Chondrocyte (in vitro differentiated cells): ENCODE data around the gene PAGE1. TPM values are rescaled to one million over a fixed set of nuclear protein-coding genes. Genes with fewer than 3 reads are reported as not detected.
"Not testable (repeated sequence)": the region's sequence is repeated elsewhere in the genome, so short reads cannot be mapped to it uniquely, and the experiment has no call there.

Source experiments
- DNase-seq: peaks from one replicate; pipeline ENCODE4 v3.0.0; 2021; ENCODE audit warnings: mixed read lengths, low spot score
- H3K27ac Mint-ChIP-seq: one replicate; pipeline ENCODE4 v1.8.0; 2021; ENCODE audit warnings: mild to moderate bottlenecking, moderate library complexity, mixed read lengths; ENCODE audit not compliant: unreplicated experiment
- H3K27me3 Mint-ChIP-seq: 2 replicates; pipeline ENCODE4 v1.8.0; 2021; ENCODE audit warnings: low read depth, mixed read lengths
- H3K36me3 Mint-ChIP-seq: 2 replicates; pipeline ENCODE4 v1.8.0; 2021; ENCODE audit warnings: low read depth, mixed read lengths
- H3K4me1 Mint-ChIP-seq: 2 replicates; pipeline ENCODE4 v1.8.0; 2021; ENCODE audit warnings: low read depth, mild to moderate bottlenecking, mixed read lengths
- H3K4me3 Mint-ChIP-seq: one replicate; pipeline ENCODE4 v1.8.0; 2021; ENCODE audit warnings: mild to moderate bottlenecking, moderate library complexity, mixed read lengths; ENCODE audit not compliant: unreplicated experiment
- H3K9me3 Mint-ChIP-seq: 2 replicates; pipeline ENCODE4 v1.8.0; 2021; ENCODE audit warnings: low read depth, mixed read lengths
- CTCF ChIP-seq: fragments of 200-600 bp; sonication (generic); IDR thresholded peaks from 2 replicates; pipeline ENCODE4 v1.5.0; 2021; ENCODE audit warnings: antibody characterized with exemption, mild to moderate bottlenecking, moderate library complexity
- long read RNA-seq: library from polyadenylated mRNA; stranded (forward); transcript quantifications from one replicate; pipeline ENCODE4 v2.0.0, GENCODE V29; 2021
- total RNA-seq: library from RNA; stranded (reverse); gene quantifications from 3 replicates; pipeline ENCODE4 v1.2.1, GENCODE V29; 2021

Gene PAGE1, protein sequence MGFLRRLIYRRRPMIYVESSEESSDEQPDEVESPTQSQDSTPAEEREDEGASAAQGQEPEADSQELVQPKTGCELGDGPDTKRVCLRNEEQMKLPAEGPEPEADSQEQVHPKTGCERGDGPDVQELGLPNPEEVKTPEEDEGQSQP
- not detected in 3 replicates for total RNA-seq
- long read RNA-seq = 0 reads

GRCh38 chrX:49695276-49696180 lies at the start of gene PAGE1:
TSS of gene PAGE1 (minus strand) at chrX:49695984. CDS start at chrX:49694770, 1,214 bp downstream.
- H3K4me3 Mint-ChIP-seq = no peak within 1 kb of the TSS
- no peaks in the 10 kb centered on the region for H3K36me3 Mint-ChIP-seq
- peak; percentile 87 for DNase-seq
- H3K27ac Mint-ChIP-seq = no peak within 1 kb of the TSS
- no peak for TF ChIP-seq CTCF
- peaks cover 16% of the 10 kb centered on the region for H3K9me3 Mint-ChIP-seq
- no peaks in the 10 kb centered on the region for H3K4me1 Mint-ChIP-seq
- H3K27me3 Mint-ChIP-seq = no peaks in the 10 kb centered on the region

DNA sequence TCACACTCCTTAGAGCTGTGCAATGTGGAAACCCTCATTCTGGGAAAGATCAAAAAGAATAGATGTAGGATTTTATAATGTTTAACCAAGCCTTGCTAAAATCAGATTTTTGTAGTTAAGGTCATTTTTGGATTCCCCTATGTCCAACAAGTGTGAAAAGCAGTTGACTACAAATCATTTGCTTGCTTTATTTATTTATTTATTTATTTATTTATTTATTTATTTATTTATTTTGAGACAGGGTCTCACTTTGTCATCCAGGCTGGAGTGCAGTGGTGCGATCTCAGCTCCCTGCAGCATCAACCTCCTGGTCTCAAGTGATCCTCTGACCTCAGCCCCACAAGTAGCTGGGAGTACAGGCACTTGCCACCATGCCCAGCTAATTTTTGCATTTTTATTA lies 45.7 kb upstream of the PAGE1 start:
- H3K9me3 Mint-ChIP-seq, H3K4me1 Mint-ChIP-seq, DNase-seq, H3K27me3 Mint-ChIP-seq, H3K4me3 Mint-ChIP-seq, H3K27ac Mint-ChIP-seq, H3K36me3 Mint-ChIP-seq: not testable (repeated sequence)

- Mint-ChIP-seq H3K9me3 (no peaks in the 10 kb centered on the region), H3K27me3 (no peaks in the 10 kb centered on the region)
- no peak for TF ChIP-seq CTCF
Observed at GRCh38 chrX:49727847-49728246, 32.1 kb upstream of the PAGE1 start.

GRCh38 chrX:49726966-49727365 lies 31.2 kb upstream of the PAGE1 start:
- Mint-ChIP-seq H3K27me3 (no peaks in the 10 kb centered on the region), H3K36me3 (no peaks in the 10 kb centered on the region), H3K27ac (no peak overlapping the region), H3K9me3 (peaks cover 2% of the 10 kb centered on the region), H3K4me1 (no peaks in the 10 kb centered on the region), H3K4me3 (no peak overlapping the region)
- DNase-seq = peak; percentile 68
- TF ChIP-seq CTCF = no peak

More at GRCh38 chrX:49727847-49728246, 32.1 kb upstream of the PAGE1 start:
- peak; percentile 67 for DNase-seq
- H3K27ac Mint-ChIP-seq = no peak overlapping the region
- H3K4me1 Mint-ChIP-seq = no peaks in the 10 kb centered on the region
- no peaks in the 10 kb centered on the region for H3K36me3 Mint-ChIP-seq
- no peak overlapping the region for H3K4me3 Mint-ChIP-seq

DNA sequence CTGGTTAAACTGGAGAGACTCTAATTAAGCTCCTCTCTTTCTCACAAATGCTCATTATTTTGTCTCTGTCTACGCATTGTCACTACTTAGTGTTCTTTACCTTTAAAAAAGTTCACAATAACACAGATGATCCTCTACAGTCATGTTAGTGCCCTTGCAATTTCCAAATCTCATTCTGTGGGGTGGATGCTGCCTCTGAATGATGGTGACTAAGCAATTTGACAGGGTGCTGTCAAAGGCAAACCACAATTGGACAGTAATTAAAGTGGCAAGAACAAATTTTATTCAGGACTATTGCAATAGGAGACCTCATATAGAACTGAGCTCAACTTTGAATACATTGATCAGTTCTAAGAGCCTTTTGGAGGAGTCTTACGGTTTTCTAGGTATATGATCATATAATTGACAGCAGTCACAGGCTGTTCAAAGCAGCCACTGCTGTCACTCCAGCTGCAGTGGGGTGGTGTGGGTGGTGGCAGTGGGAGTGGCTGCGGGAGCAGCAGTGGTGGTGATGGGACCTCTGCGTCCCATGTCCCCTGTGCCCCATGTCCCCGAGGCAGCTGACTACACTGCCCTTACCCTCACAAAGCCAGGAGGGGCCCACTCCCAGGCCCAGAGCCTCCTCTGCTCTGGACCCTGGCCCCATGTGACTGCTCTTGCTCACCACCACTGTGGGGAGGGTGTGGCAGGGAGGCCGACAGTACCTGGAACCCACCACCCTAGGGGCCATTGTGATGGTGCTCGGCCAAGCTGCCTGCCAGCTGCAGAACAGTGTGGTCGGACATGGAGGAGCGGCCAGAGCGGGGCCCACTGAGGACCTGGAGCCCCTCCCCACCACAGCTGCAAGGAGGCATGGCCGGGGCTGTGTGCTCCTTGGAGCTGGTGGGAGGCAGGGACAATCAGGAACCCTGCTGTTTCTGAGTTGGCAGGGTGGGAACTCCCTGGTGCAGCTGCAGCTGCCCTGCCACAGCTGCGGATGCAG lies 30.4 kb upstream of the PAGE1 start:
- TF ChIP-seq CTCF = no peak
- peak; percentile 68 for DNase-seq
- H3K36me3 Mint-ChIP-seq = no peaks in the 10 kb centered on the region
- H3K4me1 Mint-ChIP-seq = no peaks in the 10 kb centered on the region
- H3K4me3 Mint-ChIP-seq = no peak overlapping the region
- peaks cover 6% of the 10 kb centered on the region for H3K9me3 Mint-ChIP-seq
- H3K27me3 Mint-ChIP-seq = no peaks in the 10 kb centered on the region
- no peak overlapping the region for H3K27ac Mint-ChIP-seq
